ENCODE data around the gene C2CD2.

C2CD2 gene

GRCh38 chr21:41939391-41939790, 14.4 kb downstream of the C2CD2 start:
- in situ Hi-C loops (cut with MboI; ENCODE audit: low sequenced_read_pairs), result no loop called here

DNA sequence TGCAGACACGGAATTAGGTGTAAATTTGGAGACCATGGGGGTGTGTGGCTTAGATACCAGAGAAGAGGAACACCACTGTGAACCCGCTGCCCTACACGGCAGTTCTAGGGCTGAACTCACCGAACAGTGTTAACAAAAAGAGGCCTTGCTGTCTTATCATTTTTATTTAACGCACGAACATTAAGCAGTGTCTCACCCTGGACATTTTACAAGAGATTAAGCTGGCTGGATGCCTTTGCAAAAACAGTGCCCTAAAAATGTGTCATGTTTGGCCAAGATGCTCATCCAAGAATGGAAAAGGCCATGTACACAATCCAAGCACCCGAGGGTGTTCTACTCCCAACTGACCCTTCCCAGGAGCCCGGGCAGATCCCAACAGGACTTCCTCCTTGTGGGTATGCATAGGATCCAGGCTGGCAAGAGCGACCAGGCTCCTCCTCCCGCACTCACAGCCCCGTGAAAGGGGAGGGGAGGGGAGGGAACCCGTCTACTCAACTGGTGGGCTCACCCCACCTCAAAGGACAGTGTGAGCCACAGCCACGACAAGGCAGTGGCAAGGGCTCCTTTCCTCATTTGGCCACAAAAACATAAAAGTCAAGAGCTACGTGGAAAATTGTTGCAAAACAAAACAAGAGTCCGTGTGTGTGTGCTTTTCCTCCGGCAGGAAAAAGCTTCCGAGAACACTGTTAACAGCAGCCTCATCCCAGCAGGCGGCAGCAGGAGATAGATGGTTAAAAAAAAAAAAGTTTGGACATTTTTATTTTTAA, 20.3 kb downstream of the C2CD2 start:
- in situ Hi-C loops (cut with MboI; ENCODE audit: low sequenced_read_pairs), result no loop called here

DNA sequence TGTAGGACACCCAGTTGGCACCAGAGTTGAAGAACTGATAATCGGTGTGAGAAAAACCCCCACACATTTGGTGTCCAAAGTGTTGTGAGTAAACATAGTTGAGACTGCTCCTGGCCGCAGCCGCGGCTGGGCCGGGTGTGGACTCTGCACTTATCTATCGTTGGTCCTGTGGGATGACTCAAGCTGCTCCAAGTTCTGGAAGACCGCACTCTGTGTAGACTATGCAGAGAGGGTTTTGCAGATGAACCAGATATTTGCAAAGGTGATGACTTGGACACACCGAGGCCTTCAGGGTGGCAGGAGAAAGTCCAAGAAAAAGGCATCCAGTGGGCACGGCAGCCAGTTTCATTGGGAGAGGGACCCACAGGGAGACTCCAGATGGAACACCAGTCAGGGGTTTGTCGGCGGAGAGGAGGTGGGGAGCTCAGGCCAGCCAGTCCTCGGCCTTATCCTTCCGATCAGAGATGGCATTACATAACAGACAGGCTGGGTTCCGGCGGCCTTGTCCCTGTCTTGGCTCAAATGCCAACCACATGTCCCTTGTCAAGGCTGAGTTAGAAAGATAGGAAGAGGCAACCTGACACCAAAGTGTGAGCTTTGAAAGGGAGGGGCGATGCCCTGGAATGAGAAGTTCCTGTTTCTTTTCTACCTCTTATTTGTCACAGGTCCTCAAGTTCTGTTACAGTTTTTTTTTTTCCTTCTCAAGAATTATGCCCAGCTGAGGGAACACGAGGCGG, 21.1 kb downstream of the C2CD2 start:
- in situ Hi-C loops (cut with MboI; ENCODE audit: low sequenced_read_pairs), result no loop called here

DNA sequence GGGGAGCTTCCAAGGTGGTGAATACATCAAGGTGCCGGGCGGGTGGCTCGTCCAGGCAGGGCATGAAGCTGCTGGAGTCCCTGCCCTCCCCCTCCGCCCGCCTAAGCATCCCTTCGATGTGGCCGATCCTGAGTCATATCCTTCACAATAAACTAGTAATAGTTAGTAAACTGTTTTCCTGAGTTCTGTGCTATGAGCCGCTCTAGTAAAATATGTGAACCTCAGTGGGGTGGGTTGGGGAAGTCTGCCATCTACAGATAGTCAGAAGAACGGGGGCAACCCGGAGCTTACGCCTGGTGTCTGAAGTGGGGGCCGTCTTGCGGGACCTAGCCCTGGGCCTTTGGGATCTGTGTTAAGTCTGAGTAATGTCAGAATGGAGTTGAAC, 21.6 kb downstream of the C2CD2 start:
- in situ Hi-C loops (cut with MboI; ENCODE audit: low sequenced_read_pairs), result no loop called here

DNA sequence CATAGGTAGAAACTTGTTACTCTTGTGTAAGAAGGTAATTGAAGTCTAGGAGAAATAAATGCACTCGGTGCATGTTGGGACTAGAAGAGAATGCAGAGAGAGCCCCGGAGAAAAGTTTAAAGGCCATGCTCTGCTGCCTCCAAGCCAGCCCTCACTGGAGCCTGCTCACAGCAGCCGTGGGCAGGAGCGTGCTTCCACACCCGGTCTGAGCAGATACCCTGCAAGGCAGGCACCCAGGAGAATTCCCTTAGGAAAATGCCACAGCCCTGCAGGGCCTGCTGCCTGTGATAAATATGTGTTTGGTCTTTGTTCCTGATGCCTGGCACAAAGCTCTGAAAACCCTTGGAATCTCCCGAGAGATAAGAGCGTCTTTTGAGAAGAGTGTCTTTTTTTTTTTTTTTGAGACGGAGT, 22.8 kb downstream of the C2CD2 start:
- in situ Hi-C loops (cut with MboI; ENCODE audit: low sequenced_read_pairs), result no loop called here

DNA sequence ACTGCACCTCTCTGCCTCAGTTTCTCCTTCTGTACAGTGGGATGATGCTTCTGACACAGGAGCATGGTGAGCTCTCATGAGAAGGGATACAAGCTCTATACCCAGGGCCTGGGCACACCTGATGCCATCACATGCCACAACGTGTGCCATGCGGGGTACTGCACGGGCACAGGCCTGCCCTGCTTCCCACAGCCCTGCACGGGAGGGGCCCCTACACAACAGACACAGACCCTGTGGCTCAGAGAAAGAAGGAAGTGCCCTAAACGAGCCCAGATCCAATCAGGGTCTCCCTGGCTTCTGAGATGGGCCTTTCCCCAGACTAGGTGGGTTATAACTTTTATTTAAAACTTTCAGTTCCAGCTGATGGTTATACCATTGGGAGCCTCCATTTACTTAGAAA, 24.6 kb downstream of the C2CD2 start:
- in situ Hi-C loops (cut with MboI; ENCODE audit: low sequenced_read_pairs), result no loop called here

DNA sequence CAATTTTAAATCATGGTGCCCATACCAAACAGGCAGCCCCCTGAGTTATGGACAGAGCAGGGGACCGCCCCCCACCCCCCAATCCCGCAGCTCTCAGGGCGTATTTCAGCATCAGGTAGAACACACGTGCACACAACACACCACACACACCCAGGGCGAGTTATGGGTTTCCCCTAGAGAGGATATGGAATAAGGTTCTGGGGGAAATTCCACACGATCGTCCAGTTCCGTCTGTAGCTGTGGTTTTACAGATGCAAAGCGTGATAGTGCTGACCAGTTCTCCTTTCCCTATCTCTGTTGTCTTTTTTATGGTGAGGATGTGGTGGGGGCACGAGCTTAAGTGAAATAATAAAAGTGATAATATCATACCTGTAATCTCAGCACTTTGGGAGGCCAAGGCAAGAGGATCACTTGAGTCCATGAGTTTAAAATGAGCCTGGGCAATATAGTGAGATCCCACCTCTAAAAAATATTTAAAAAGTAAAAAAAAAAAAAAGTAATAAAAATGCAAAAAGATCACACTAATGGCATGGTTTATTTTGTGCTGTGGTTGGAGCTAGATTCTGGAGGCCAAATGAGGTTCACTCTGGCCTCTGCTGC, 25.1 kb downstream of the C2CD2 start:
- in situ Hi-C loops (cut with MboI; ENCODE audit: low sequenced_read_pairs), result no loop called here

GRCh38 chr21:41927727-41928409, 25.9 kb downstream of the C2CD2 start:
- in situ Hi-C loops (cut with MboI; ENCODE audit: low sequenced_read_pairs), result no loop called here

GRCh38 chr21:41926807-41927171, 27.0 kb downstream of the C2CD2 start:
- in situ Hi-C loops (cut with MboI; ENCODE audit: low sequenced_read_pairs), result no loop called here

GRCh38 chr21:41926117-41926806, 27.6 kb downstream of the C2CD2 start:
- in situ Hi-C loops (cut with MboI; ENCODE audit: low sequenced_read_pairs), result no loop called here

- in situ Hi-C loops (cut with MboI; ENCODE audit: low sequenced_read_pairs), result no loop called here
These were observed 28.1 kb downstream of the C2CD2 start for GRCh38 chr21:41925767-41926116.

- in situ Hi-C loops (cut with MboI; ENCODE audit: low sequenced_read_pairs), result no loop called here
These were observed 29.5 kb downstream of the C2CD2 start for GRCh38 chr21:41924368-41924754.

DNA sequence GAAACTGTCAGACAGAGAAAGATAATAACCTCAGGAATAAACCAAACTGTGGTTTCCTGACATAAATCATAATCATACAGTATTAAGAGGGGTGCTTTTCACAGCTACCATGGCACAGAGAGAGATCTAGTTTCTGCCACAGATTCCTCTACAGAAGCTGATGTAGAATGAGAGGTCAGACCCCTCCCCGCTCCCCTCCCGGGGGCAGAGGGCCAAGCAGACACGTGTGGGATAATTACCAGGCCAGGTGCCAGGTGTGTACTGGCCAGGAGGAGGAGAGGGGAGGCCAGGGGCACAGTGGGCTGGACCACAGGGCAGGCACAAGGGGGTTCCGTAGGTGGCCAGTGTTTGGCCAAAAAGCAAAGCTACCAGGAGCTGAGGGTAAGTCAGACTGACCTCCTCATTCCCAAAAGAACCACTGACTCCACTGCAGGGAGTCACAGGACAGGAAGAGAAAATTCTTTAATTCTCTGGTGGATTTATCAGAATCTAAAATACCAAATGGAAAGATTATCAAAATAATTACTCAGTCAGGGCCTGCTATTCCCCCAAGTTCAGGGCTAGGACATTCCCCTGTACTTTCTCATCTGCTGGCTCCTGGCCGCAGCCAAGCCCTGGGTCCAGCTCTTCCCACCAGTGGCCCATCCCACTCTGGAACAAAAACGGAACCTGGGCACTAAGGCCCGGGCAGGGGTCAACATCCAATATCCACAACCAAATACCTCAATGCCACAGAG, 30.0 kb downstream of the C2CD2 start:
- in situ Hi-C loops (cut with MboI; ENCODE audit: low sequenced_read_pairs), result no loop called here

GRCh38 chr21:41923186-41923585, 30.6 kb downstream of the C2CD2 start:
- in situ Hi-C loops (cut with MboI; ENCODE audit: low sequenced_read_pairs), result no loop called here

- in situ Hi-C loops (cut with MboI; ENCODE audit: low sequenced_read_pairs), result no loop called here
These were observed 32.8 kb downstream of the C2CD2 start for GRCh38 chr21:41921021-41921420.

DNA sequence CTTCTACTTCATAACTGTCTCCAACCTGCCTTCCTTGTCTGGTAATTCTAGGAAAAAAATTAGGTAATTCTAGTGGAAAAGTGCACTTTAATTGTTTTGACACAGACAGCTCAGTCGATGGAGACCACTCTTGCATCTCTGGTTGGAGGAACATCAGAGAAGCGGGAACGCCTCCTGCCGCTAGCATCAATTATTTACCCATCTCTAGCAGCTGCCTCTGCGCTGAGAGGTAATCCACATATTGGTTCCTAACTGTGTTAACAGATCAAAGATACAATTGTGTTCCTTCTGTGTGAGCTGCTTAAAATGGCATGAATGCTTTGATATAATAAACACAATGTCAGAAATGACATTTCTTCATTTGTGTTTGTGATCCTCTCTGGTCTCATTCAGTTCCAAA, 33.3 kb downstream of the C2CD2 start:
- in situ Hi-C loops (cut with MboI; ENCODE audit: low sequenced_read_pairs), result no loop called here

DNA sequence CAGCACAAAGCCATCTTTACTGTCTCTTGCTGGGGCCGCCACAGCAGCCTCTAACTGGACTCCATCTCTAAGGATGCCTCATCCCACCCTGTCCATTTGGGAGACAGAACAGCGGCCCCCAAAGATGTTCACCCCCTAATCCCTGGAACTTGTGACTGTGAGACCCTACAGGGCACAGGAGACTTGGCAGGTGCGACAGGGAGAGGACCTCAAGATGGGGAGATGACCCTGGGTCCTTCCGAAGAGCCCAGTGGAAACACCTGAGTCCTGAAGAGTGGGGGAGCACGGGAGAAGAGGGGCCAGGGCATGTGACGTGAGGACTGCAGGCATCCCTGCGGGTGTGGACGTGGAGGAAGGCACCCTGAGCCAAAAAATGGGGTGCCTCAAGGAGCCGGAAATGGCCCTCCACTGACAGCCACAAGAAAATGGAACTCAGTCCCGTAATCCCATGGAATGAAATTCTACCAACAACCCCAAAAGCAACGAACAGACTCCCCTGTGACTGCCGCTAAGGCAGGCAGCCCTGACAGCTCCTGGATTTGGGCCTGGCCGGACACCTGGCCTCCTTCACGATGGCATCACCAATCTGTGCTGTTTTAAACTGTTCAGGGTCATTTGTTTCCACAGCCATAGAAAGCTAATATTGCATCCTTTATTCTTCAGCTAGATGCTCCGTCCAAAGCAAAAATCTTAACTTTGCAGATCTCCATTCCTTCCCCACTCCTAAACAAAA, 34.0 kb downstream of the C2CD2 start:
- in situ Hi-C loops (cut with MboI; ENCODE audit: low sequenced_read_pairs), result no loop called here

GRCh38 chr21:41918561-41919358, 35.1 kb downstream of the C2CD2 start:
- in situ Hi-C loops (cut with MboI; ENCODE audit: low sequenced_read_pairs), result no loop called here

GRCh38 chr21:41917531-41917930, 36.3 kb downstream of the C2CD2 start:
- in situ Hi-C loops (cut with MboI; ENCODE audit: low sequenced_read_pairs), result no loop called here
